Activated T-cell treated with anti-CD3 and anti-CD28 coated beads for 48 hours (primary cell): ENCODE measurements around the gene IDH2.
A peak's percentile ranks its signal among the peaks of the same experiment; 100 is the strongest.
"Not testable (repeated sequence)": the region's sequence is repeated elsewhere in the genome, so short reads cannot be mapped to it uniquely, and the experiment has no call there.

Source experiments
- DNase-seq: peaks from one replicate; pipeline ENCODE4 v3.0.0-alpha.2; 2020; ENCODE audit warnings: low read depth

The IDH2 gene

GRCh38 chr15:90084876-90085423, 17.3 kb downstream of the IDH2 start:
- DNase-seq, result no peak

DNA sequence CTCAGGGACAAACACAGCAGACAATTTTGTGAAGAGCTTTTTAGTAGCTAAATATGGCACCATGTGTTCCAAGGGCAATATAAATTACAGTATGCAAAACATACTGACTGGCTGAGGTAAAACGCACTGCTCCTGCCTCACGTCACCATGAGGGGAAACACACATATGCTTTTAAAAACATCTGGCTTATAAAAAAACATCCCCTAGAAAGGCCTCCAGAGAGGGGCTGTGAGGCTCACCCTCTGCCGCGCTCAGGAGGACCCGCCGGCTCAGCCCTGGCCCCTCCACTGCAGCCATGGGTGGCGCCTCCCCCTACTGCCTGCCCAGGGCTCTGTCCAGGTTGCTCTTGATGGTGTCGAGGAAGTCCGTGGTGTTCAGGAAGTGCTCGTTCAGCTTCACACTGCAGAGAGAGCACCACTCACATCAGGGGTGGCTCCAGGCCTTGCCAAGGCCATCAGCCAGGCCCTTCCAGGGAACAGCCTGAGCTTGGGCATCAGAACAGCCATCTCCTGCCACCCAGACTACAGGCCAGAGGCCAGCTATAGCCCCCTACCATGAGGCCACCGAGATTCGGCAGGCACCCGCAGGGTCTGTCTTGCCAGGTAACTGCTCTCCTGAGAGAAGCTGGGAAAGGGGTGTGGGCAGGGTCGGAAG, 18.2 kb downstream of the IDH2 start:
- no peak for DNase-seq

DNA sequence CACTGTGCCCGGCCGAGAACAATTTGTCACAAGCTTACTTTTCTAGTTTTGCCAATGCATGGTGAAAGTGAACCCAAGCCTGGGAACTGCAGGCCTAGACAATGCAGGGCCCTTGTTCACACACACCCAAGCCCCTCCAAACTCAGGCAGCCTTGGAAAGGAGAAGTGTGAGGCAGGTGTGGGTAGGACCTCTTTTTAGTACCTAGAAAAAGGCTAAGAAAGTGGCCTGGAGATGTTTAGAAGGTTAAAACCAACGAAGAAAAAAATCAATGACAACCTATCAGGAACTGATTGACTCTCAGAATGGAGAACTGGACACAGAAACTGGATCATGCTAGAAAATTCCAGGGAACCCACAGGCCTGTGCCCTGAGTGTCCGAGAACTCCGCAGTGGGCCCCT, 18.8 kb downstream of the IDH2 start:
- no peak for DNase-seq

GRCh38 chr15:90082140-90082715, 20.0 kb downstream of the IDH2 start:
- no peak for DNase-seq

GRCh38 chr15:90080818-90081393, 21.4 kb downstream of the IDH2 start:
- DNase-seq, result no peak

DNA sequence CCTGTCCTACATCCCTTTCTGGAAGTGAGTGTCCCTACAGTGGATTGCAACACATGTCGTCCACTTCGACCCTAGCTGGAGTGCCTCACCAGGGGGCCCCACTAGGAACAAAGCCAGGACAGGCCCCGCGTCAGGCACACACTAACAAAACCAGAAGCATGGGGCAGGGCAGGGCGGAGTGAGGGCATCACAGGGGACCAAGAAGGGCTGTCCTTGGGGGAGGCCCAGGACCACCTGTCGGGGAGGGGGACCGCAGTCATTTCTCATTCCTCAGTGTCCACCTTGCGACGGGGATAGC, 21.9 kb downstream of the IDH2 start:
- no peak for DNase-seq

DNA sequence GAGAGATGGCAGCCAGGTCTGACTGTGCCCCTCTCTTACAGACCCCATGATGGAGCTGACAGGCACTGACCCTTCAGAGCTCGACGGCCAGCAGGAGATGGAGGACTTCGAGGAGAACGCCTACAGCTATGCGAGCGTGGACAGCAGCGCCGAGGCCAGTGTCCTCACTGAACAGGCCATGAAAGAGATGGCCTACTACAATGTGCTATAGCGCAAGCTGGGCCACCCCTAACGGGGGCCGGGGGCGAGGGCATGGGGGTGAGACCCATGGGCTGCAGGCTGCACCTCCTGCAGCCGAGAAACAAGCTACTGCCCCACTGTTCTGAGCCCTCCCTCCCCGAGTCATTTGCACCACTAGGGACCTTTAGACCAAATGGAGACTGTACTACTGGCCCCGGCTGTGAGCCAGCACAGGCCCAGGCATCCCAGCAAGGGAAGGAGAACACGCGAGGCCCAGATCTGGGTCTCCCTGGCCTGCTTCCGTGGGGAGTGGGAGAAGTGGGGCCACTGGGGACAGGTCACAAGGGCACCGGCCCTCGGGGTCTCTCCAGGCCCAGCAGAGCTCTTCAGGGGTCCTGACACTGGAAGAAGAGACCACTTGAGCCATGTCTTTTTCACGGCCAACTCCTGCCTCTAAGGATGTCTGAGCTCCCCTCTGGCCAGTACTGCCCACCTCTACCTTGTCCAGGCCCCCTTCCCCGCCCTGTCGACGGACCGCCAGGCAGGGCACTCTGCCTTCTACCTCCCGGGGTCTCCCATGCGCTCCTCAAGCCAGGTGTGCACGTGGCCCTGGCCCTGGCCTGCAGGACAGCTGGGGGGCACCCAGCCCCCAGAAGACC, 22.4 kb downstream of the IDH2 start:
- no peak for DNase-seq

DNA sequence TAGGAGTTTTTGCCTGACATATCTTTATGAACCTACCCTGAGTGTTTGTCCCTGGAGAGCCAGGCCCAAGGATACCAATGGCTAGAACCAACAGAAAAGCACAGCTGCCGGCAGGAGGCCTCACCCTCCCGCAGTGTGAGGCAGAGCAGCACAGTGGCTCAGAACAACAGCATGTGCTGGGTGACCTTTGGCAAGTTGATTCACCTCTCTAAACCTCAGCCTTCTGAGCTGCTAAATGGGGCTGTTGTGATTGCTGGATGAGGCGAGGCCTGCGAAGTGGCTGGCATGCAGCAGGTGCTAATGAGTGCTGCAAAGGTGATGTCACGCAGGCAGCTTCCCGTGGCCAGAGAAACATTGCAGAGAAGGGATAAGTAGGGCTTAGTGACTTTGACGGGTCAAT, 23.3 kb downstream of the IDH2 start:
- DNase-seq, result no peak

- DNase-seq, result no peak
Measured at GRCh38 chr15:90076716-90077115, 25.6 kb downstream of the IDH2 start.

DNA sequence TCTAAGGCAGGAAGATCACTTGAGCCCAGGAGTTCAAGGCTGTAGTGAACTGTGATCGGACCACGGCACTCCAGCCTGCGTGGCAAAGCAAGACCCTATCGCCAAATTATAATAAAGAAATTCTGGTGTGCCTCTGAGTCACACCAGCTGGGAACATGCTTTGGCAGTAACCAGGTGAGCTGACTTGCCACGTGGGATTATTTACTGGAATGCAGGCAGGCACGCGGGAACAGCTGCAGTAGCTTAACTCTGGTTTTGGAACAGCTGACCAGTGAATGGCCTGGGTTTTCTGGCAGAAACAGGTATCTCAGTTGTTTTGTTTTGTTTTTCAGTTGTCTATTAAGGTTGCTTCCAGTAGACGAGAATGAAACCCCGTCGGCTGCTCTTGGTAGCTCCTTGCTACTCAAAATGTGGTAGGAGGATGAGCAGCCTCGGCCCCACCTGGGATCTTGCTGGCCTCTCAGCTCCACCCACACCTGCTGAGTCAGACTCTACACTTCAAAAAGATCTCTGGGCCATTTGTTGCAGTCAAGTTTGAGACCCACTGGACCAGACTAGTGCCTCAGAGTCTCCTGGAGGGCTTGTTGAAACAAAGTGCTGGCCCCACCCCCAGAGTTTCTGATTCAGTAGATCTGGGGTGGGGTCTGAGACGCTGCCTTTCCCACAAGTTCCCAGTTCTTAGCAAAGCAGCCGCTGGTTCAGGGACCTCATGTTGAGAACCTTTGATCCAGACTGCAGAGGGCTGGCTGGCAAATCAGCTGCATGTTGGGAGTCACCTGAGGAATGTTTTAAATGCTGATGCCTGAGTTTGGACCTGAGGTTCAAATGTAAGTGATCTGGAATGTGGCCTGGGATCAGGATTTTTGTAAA, 26.6 kb downstream of the IDH2 start:
- DNase-seq, result no peak

- no peak for DNase-seq
Measured at GRCh38 chr15:90074916-90075315, 27.4 kb downstream of the IDH2 start.

DNA sequence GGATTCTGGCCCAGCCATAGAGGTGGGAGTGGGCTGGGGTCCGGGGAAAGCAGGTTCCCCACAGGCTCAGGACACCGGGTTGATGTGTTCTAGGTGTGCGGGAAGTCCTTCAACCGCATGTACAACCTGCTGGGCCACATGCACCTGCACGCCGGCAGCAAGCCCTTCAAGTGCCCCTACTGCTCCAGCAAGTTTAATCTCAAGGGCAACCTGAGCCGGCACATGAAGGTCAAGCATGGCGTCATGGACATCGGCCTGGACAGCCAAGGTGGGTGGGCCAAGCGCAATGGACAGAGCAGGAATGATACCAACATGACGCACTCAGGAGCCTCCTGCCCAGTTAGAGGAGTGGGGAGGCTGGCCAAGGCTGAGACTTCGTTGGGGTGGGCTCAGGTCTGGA, 28.2 kb downstream of the IDH2 start:
- DNase-seq, result no peak

GRCh38 chr15:90072978-90073640, 29.2 kb downstream of the IDH2 start:
- no peak for DNase-seq

DNA sequence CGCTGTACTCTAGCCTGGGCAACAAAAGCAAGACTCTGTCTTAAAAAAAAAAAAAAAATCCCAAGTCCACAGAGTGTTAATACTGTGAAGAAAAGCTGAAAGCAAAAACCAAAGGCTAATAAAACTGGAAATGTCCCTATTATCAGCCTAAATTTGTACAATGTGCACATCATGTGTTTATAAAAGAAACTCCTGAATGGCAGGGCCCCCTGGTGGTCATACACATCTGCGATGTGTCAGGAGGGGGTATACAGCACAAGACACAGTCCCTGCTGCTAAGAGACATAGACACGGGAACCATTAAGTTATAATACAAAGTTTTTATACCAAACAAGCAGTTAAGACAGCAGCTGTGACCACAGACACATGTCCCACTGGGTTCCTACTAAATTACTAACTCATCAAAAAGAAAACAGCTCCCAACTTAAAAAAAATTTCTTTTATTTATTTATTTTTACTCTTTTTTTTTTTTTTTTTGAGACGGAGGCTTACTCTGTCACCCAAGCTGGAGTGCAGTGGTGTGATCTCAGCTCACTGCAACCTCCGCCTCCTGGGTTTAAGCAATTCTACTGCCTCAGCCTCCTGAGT, 31.0 kb downstream of the IDH2 start:
- DNase-seq, result peak; percentile 58

- DNase-seq, result not testable (repeated sequence)
Measured at GRCh38 chr15:90070623-90071022, 31.6 kb downstream of the IDH2 start.

GRCh38 chr15:90067953-90068606, 34.2 kb downstream of the IDH2 start:
- no peak for DNase-seq

DNA sequence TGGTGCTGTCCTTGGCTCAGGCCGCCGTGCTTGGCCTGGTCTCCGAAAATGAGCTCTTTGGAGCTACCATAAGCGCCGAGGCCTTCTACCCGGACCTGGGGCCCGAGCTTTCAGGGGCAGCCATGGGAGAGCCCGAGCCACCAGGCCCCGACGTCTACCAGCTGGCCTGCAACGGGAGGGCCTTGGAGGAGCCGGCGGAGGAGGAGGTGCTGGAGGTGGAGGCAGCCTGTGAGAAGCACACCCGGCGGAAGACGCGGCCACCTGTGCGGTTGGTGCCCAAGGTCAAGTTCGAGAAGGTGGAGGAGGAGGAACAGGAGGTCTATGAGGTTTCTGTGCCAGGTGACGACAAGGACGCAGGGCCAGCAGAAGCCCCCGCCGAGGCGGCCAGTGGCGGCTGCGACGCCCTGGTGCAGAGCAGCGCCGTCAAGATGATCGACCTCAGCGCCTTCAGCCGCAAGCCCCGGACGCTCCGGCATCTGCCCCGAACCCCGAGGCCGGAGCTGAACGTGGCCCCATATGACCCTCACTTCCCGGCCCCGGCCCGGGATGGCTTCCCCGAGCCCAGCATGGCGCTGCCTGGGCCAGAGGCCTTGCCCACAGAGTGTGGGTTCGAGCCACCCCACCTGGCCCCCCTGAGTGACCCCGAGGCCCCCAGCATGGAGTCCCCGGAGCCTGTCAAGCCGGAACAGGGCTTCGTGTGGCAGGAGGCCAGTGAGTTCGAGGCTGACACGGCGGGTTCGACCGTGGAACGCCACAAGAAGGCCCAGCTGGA, 34.9 kb downstream of the IDH2 start:
- no peak for DNase-seq

DNA sequence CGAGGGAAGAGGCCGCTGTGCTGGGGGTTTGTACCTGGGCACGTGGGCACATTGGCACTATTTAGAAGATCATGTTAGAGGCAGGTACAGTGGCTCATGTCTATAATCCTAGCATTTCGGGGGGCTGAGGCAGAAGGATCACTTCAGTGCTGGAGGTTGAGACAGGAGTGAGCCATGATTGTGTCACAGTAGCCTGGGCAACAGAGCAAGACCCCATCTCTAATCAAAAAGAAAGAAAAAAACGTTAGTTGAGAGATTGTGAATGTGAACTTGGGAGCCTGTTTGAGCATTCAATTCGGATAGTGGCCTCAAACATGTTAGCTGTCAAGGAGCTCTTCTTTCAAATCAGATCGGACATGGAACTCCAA, 36.6 kb downstream of the IDH2 start:
- DNase-seq, result no peak

DNA sequence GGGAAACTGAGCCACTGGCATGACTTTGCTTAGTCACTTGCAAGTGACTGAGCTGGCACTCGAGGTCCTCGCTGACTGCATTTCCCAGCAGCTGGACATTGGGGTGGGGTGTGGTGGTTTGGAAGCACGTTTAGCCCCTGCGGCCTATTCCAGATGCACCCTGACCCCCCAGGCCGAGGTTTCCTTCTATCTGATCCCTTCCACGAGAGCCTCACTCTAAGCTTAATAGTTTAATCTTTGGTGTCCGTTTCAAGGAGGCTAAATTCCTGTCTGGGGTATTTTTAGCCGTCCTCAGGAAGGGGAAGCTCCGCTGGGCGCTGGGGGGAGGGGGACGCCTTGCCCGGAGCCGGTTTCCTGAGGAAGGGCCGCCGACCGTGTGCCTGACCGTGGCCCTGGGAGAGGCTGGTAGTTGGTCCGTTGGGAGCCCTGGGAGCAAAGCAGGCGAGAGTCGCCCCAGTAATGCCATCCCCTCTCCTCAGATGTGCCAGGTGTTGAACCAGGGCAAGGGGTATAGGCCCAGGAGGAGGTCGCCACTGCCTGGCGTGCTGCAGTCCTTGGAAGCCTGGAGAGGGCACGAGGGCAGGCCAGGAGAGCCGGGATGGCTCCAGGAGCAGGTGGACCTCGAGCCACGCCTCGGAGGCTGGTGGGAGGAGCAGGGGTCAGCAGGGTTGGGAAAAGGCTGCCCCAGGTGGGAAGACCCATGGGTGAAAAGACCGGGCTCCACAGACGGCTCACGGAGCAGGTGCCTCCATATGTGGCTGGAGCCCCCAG, 37.2 kb downstream of the IDH2 start:
- no peak for DNase-seq
